ENCODE results near the gene OR8K5.

The OR8K5 gene

DNA sequence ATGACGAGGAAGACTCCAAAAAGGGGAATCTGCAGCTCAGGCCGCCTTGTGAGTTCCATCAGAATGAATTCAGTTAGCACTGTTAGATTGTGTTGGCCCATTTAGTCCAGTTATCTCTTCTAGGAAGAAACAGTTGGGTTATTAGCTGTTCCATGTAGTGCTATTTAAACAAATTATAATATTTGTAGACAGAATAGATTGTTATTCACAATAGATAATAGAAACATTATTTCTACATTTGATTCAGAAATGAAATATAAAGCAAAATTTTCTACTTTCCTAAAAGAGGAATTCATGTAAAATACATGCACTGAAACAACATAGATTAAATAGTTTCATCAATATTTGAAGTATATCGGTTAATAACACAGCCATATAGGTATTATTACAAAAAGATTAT lies at the start of gene OR8K5:
OR8K5 (minus strand) TSS at position 101 of the 400 bp plus-strand sequence; CDS start at position 101, 0 bp downstream.
- Histone ChIP-seq H3K27ac (ENCODE audit: poor library complexity, severe bottlenecking) (no peak within 1 kb of the TSS), H3K4me1 (ENCODE audit: insufficient read depth, poor library complexity, severe bottlenecking) (no peaks in the 10 kb centered on the region), H3K9me3 (ENCODE audit: severe bottlenecking) (no peaks in the 10 kb centered on the region), H3K4me3 (ENCODE audit: severe bottlenecking) (no peak within 1 kb of the TSS), H3K27me3 (ENCODE audit: insufficient read depth, poor library complexity, severe bottlenecking) (no peaks in the 10 kb centered on the region), H3K36me3 (ENCODE audit: low read depth) (no peaks in the 10 kb centered on the region)
- DNase-seq (ENCODE audit: low spot score) (no peak), ATAC-seq (ENCODE audit: low read depth) (no peak)
- TF ChIP-seq, protein P1, sequence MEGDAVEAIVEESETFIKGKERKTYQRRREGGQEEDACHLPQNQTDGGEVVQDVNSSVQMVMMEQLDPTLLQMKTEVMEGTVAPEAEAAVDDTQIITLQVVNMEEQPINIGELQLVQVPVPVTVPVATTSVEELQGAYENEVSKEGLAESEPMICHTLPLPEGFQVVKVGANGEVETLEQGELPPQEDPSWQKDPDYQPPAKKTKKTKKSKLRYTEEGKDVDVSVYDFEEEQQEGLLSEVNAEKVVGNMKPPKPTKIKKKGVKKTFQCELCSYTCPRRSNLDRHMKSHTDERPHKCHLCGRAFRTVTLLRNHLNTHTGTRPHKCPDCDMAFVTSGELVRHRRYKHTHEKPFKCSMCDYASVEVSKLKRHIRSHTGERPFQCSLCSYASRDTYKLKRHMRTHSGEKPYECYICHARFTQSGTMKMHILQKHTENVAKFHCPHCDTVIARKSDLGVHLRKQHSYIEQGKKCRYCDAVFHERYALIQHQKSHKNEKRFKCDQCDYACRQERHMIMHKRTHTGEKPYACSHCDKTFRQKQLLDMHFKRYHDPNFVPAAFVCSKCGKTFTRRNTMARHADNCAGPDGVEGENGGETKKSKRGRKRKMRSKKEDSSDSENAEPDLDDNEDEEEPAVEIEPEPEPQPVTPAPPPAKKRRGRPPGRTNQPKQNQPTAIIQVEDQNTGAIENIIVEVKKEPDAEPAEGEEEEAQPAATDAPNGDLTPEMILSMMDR (IDR thresholded peaks at IDR 0.05; ENCODE audit: poor library complexity, severe bottlenecking), result no peak

GRCh38 chr11:56207790-56208189 lies 47.7 kb upstream of the OR8K5 start:
- Histone ChIP-seq H3K36me3 (ENCODE audit: low read depth) (no peaks in the 10 kb centered on the region), H3K4me3 (ENCODE audit: severe bottlenecking) (no peak overlapping the region), H3K9me3 (ENCODE audit: severe bottlenecking) (no peaks in the 10 kb centered on the region), H3K27ac (ENCODE audit: poor library complexity, severe bottlenecking) (no peak overlapping the region), H3K27me3 (ENCODE audit: insufficient read depth, poor library complexity, severe bottlenecking) (no peaks in the 10 kb centered on the region), H3K4me1 (ENCODE audit: insufficient read depth, poor library complexity, severe bottlenecking) (no peaks in the 10 kb centered on the region)
- TF ChIP-seq, protein P1 (IDR thresholded peaks at IDR 0.05; ENCODE audit: poor library complexity, severe bottlenecking), result no peak
- DNase-seq (ENCODE audit: low spot score) (no peak), ATAC-seq (ENCODE audit: low read depth) (no peak)

DNA sequence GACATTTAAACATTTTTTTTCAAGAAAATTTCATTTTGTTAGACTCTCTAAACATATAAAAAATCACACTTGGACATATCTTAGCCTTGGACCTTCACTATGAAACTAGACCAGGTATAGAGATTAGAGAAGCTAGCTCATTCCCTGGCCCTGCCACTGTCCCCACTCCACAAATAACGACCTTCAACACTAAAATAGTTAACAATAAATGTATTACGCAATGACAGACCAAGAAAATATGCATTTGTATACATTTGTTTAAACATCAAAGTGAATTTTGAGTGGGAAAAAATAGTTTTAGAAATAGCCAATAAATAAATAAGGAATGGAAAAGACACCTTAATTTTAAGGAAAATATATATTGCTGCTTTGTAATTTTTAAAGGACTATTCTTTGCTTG lies 37.2 kb upstream of the OR8K5 start:
- no peak overlapping the region for H3K4me3 ChIP-seq (ENCODE audit: severe bottlenecking)
- TF ChIP-seq, protein P1 (IDR thresholded peaks at IDR 0.05; ENCODE audit: poor library complexity, severe bottlenecking), result no peak
- H3K27me3 ChIP-seq (ENCODE audit: insufficient read depth, poor library complexity, severe bottlenecking), result no peaks in the 10 kb centered on the region
- H3K27ac ChIP-seq (ENCODE audit: poor library complexity, severe bottlenecking), result no peak overlapping the region
- ATAC-seq (ENCODE audit: low read depth) (no peak), DNase-seq (ENCODE audit: low spot score) (no peak)
- H3K36me3 ChIP-seq (ENCODE audit: low read depth), result no peaks in the 10 kb centered on the region
- no peaks in the 10 kb centered on the region for H3K4me1 ChIP-seq (ENCODE audit: insufficient read depth, poor library complexity, severe bottlenecking)
- no peaks in the 10 kb centered on the region for H3K9me3 ChIP-seq (ENCODE audit: severe bottlenecking)

- no peak for DNase-seq (ENCODE audit: low spot score)
- ATAC-seq (ENCODE audit: low read depth), result no peak
Measured at GRCh38 chr11:56196705-56197104, 36.6 kb upstream of the OR8K5 start.

GRCh38 chr11:56188602-56189001 lies 28.5 kb upstream of the OR8K5 start:
- no peaks in the 10 kb centered on the region for H3K36me3 ChIP-seq (ENCODE audit: low read depth)
- DNase-seq (ENCODE audit: low spot score), result no peak
- no peak for ATAC-seq (ENCODE audit: low read depth)
- TF ChIP-seq, protein P1 (IDR thresholded peaks at IDR 0.05; ENCODE audit: poor library complexity, severe bottlenecking), result no peak
- no peak overlapping the region for H3K4me3 ChIP-seq (ENCODE audit: severe bottlenecking)
- no peaks in the 10 kb centered on the region for H3K4me1 ChIP-seq (ENCODE audit: insufficient read depth, poor library complexity, severe bottlenecking)
- H3K27me3 ChIP-seq (ENCODE audit: insufficient read depth, poor library complexity, severe bottlenecking), result no peaks in the 10 kb centered on the region
- H3K27ac ChIP-seq (ENCODE audit: poor library complexity, severe bottlenecking), result no peak overlapping the region
- no peaks in the 10 kb centered on the region for H3K9me3 ChIP-seq (ENCODE audit: severe bottlenecking)

More at GRCh38 chr11:56196705-56197104, 36.6 kb upstream of the OR8K5 start:
- Histone ChIP-seq H3K27ac (ENCODE audit: poor library complexity, severe bottlenecking) (no peak overlapping the region), H3K27me3 (ENCODE audit: insufficient read depth, poor library complexity, severe bottlenecking) (no peaks in the 10 kb centered on the region), H3K4me3 (ENCODE audit: severe bottlenecking) (no peak overlapping the region), H3K9me3 (ENCODE audit: severe bottlenecking) (no peaks in the 10 kb centered on the region), H3K4me1 (ENCODE audit: insufficient read depth, poor library complexity, severe bottlenecking) (no peaks in the 10 kb centered on the region), H3K36me3 (ENCODE audit: low read depth) (no peaks in the 10 kb centered on the region)
- TF ChIP-seq, protein P1 (IDR thresholded peaks at IDR 0.05; ENCODE audit: poor library complexity, severe bottlenecking), result no peak
